SK-N-SH (cell line): ENCODE data around the gene DLG4.
A peak's percentile ranks its signal among the peaks of the same experiment; 100 is the strongest.

ENCODE experiments used
- CTCF ChIP-seq: fragments of 200-600 bp; sonication (generic); IDR thresholded peaks from 2 replicates; pipeline ENCODE4 v1.6.1; 2017; ENCODE audit warnings: antibody characterized with exemption, mild to moderate bottlenecking, moderate library complexity
- EP300 ChIP-seq, 2 experiments: IDR thresholded peaks; 2 replicates each; pipeline versions ENCODE4 v1.4.0 to v1.6.1; 2012; ENCODE audit warnings: borderline replicate concordance in 1 of 2, low read depth in 1 of 2, low read length in 1 of 2
- GATA2 ChIP-seq: sonication (generic); formaldehyde crosslinking; IDR thresholded peaks from 2 replicates; pipeline ENCODE4 v1.5.0; 2020; ENCODE audit warnings: mild to moderate bottlenecking, missing genetic modification reagents
- MXI1 ChIP-seq: IDR thresholded peaks from 2 replicates; pipeline ENCODE4 v1.6.1; 2012; ENCODE audit warnings: mild to moderate bottlenecking, low read depth, low read length, improper control_type of control experiment
- NFIC ChIP-seq: IDR thresholded peaks from 2 replicates; pipeline ENCODE4 v1.4.0; 2012; ENCODE audit warnings: borderline replicate concordance
- POLR2AphosphoS5 ChIP-seq: IDR thresholded peaks from 2 replicates; pipeline ENCODE4 v1.6.1; 2012; ENCODE audit warnings: low read depth, low read length
- RAD21 ChIP-seq: IDR thresholded peaks from 2 replicates; pipeline ENCODE4 v1.6.1; 2012; ENCODE audit warnings: mild to moderate bottlenecking, low read length
- RCOR1 ChIP-seq: fragments of 150-350 bp; IDR thresholded peaks from 2 replicates; pipeline ENCODE4 v1.6.1; 2017; ENCODE audit warnings: antibody characterized with exemption, low read length
- SIN3A ChIP-seq: IDR thresholded peaks from 2 replicates; pipeline ENCODE4 v1.6.1; 2012; ENCODE audit warnings: low read depth, mild to moderate bottlenecking, low read length, moderate library complexity, borderline replicate concordance
- ZBTB33 ChIP-seq: IDR thresholded peaks from 2 replicates; pipeline ENCODE4 v1.4.0; 2012; ENCODE audit warnings: low read depth, borderline replicate concordance
- TF ChIP-seq, protein P1 (sequence below): IDR thresholded peaks from 2 replicates; pipeline ENCODE4 v1.4.0; 2012; ENCODE audit warnings: low read depth
- TF ChIP-seq, protein P2 (sequence below): fragments of 150-350 bp; IDR thresholded peaks from 2 replicates; pipeline ENCODE4 v1.6.1; 2017; ENCODE audit warnings: antibody characterized with exemption, low read length, low read depth, borderline replicate concordance

DNA sequence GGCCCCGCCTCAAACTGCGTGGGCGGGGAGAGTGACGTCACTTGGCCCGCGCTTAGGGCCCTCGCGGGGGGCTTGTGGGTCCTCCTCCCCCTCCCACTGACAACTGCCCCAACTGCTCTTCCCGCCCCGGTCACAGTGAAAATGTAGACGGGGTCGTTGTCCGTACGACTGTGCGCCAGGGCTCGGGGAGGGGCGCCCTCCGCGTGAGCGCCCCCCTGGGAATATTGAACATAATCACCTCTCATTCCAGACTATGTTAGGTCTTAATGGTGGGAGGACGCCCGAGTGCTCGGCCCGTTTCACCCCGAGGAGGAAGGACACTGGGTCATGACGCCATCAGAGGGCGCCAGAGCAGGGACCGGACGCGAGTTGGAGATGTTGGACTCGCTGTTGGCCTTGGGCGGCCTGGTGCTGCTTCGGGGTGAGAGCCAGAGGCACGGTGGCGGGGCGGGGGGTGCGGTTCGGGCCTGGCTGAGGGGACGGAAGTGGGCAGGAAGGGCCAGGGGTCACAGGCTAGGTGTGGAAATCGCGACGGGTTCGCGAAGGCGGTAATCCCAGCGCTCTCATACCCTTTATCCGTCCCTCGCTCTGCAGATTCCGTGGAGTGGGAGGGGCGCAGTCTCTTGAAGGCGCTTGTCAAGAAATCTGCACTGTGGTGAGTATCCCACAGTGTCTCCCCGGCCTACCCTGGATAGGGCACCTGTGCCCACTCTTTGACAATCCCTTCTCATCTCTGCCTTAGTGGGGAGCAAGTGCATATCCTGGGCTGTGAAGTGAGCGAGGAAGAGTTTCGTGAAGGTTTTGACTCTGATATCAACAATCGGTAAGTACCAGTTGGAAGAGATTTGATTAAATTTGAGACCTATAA, 32.8 kb upstream of the DLG4 start, which contains the start of gene ELP5:
- TF ChIP-seq RAD21 (peak; percentile 38), CTCF (peak; percentile 46), EP300 (IDR thresholded peaks at IDR 0.05; ENCODE audit: borderline replicate concordance in 1 of 2, low read depth in 1 of 2, low read length in 1 of 2) (peak in 1 of 2 experiments; percentile 2; a peak in 1 of 4 replicates), POLR2AphosphoS5 (no peak), NFIC (no peak), SIN3A (0 out of 2 replicates have a peak, but pooled peaks have one; percentile 17), RCOR1 (0 out of 2 replicates have a peak, but pooled peaks have one; percentile 5), MXI1 (peak; percentile 48), GATA2 (no peak; the same call in 1 of the 2 replicates), ZBTB33 (no peak)
- TF ChIP-seq, protein P1, sequence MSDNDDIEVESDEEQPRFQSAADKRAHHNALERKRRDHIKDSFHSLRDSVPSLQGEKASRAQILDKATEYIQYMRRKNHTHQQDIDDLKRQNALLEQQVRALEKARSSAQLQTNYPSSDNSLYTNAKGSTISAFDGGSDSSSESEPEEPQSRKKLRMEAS = peak; percentile 75; the same call in 1 of the 2 replicates
- TF ChIP-seq, protein P2, sequence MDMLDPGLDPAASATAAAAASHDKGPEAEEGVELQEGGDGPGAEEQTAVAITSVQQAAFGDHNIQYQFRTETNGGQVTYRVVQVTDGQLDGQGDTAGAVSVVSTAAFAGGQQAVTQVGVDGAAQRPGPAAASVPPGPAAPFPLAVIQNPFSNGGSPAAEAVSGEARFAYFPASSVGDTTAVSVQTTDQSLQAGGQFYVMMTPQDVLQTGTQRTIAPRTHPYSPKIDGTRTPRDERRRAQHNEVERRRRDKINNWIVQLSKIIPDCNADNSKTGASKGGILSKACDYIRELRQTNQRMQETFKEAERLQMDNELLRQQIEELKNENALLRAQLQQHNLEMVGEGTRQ = no peak
